ENCODE data around the gene KIF23.

The KIF23 gene

DNA sequence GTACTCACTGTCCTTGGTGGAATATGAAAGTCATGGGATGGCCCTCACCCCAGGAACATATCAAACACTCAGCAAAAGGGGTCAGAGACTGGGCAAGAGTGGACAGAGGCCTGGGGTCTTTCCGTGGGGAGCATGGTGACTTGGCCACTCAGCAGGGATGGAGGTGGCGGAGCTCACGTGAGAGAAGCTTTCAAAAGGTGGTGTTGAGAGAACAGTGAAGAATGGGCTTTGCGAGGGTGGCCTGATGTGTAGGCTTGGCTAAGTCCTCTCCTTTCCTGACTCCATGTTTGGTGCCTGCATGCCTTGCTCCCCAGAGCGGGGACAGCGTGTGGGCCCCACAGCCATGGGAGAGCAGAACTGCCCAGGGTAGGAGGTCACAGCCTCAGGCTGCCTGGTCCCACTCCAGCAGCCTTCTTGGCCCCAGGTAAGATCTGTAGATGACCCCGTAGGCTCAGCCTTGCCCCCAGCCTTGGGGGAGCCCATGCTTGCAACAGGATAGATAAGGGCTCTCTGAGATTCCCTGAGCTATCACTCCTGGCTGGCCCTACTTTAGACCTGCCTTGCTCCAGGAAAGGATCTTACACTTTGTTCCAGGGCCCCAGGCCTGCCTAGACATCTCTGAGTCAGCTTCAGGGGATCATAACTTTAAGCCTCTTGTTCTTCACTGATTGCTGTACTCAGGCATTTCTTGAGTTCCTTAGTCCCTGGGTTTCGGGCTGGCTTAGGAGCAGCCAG is 55.5 kb downstream of the KIF23 start:
- H3K36me3 ChIP-seq (ENCODE audit: insufficient read depth, low read length) = no peaks in the 10 kb centered on the region
- no peak overlapping the region for H2AFZ ChIP-seq (ENCODE audit: low read depth, low read length)
- H3K9ac ChIP-seq (ENCODE audit: low read depth, low read length) = no peak overlapping the region
- DNase-seq (no peak), ATAC-seq (ENCODE audit: insufficient read depth, low read depth) (no peak)
- H3K4me2 ChIP-seq (ENCODE audit: insufficient read depth, low read length) = no peak overlapping the region
- no peaks in the 10 kb centered on the region for H3K79me2 ChIP-seq (ENCODE audit: insufficient read depth, low read length)
- TF ChIP-seq EZH2 (IDR thresholded peaks at IDR 0.05; ENCODE audit: borderline replicate concordance, low read depth, low read length, severe bottlenecking) = no peak
- TF ChIP-seq, protein P1, sequence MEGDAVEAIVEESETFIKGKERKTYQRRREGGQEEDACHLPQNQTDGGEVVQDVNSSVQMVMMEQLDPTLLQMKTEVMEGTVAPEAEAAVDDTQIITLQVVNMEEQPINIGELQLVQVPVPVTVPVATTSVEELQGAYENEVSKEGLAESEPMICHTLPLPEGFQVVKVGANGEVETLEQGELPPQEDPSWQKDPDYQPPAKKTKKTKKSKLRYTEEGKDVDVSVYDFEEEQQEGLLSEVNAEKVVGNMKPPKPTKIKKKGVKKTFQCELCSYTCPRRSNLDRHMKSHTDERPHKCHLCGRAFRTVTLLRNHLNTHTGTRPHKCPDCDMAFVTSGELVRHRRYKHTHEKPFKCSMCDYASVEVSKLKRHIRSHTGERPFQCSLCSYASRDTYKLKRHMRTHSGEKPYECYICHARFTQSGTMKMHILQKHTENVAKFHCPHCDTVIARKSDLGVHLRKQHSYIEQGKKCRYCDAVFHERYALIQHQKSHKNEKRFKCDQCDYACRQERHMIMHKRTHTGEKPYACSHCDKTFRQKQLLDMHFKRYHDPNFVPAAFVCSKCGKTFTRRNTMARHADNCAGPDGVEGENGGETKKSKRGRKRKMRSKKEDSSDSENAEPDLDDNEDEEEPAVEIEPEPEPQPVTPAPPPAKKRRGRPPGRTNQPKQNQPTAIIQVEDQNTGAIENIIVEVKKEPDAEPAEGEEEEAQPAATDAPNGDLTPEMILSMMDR (IDR thresholded peaks at IDR 0.05; ENCODE audit: borderline replicate concordance, extremely low read depth, low read length, poor library complexity, severe bottlenecking) = no peak
- no peak overlapping the region for H3K4me3 ChIP-seq (ENCODE audit: low read depth in 1 of 2, low read length in 2 of 2)
- H3K4me1 ChIP-seq (ENCODE audit: insufficient read depth, low read length) = no peaks in the 10 kb centered on the region
- no peak overlapping the region for H3K27ac ChIP-seq (ENCODE audit: low read length)
- H3K27me3 ChIP-seq (ENCODE audit: insufficient read depth, low read length, poor library complexity) = no peaks in the 10 kb centered on the region
- H3K9me3 ChIP-seq (ENCODE audit: insufficient read depth, low read length, severe bottlenecking) = no peaks in the 10 kb centered on the region
- H4K20me1 ChIP-seq (ENCODE audit: insufficient read depth, low read length) = no peaks in the 10 kb centered on the region

DNA sequence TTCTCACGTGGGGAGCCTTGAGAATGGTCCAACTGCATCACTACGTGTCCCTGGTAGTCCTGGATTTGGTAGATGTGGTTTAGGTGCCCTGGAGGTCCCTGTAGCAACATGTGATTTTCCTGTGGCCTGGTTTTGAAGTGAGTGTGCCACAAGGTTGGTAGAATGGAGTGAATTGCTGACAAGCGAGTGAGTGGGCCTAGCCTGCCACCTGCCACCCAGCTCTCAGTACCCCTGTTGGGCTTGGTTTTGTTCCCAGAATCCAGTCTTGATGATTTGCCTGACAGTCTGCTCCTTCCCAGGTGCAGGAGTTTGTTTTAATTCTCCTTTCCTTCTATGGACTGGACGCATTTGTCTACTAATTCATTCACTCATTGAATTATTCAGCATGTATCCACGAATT is 57.9 kb downstream of the KIF23 start:
- Histone ChIP-seq H3K9me3 (ENCODE audit: insufficient read depth, low read length, severe bottlenecking) (no peaks in the 10 kb centered on the region), H3K4me3 (ENCODE audit: low read depth in 1 of 2, low read length in 2 of 2) (no peak overlapping the region), H3K4me1 (ENCODE audit: insufficient read depth, low read length) (no peaks in the 10 kb centered on the region), H3K27me3 (ENCODE audit: insufficient read depth, low read length, poor library complexity) (no peaks in the 10 kb centered on the region), H3K27ac (ENCODE audit: low read length) (no peak overlapping the region), H2AFZ (ENCODE audit: low read depth, low read length) (no peak overlapping the region), H3K79me2 (ENCODE audit: insufficient read depth, low read length) (no peaks in the 10 kb centered on the region), H3K9ac (ENCODE audit: low read depth, low read length) (no peak overlapping the region), H3K4me2 (ENCODE audit: insufficient read depth, low read length) (no peak overlapping the region), H4K20me1 (ENCODE audit: insufficient read depth, low read length) (no peaks in the 10 kb centered on the region), H3K36me3 (ENCODE audit: insufficient read depth, low read length) (no peaks in the 10 kb centered on the region)
- no peak for DNase-seq
- ATAC-seq (ENCODE audit: insufficient read depth, low read depth) = no peak
- TF ChIP-seq, protein P1 (IDR thresholded peaks at IDR 0.05; ENCODE audit: borderline replicate concordance, extremely low read depth, low read length, poor library complexity, severe bottlenecking) = no peak
- no peak for TF ChIP-seq EZH2 (IDR thresholded peaks at IDR 0.05; ENCODE audit: borderline replicate concordance, low read depth, low read length, severe bottlenecking)

DNA sequence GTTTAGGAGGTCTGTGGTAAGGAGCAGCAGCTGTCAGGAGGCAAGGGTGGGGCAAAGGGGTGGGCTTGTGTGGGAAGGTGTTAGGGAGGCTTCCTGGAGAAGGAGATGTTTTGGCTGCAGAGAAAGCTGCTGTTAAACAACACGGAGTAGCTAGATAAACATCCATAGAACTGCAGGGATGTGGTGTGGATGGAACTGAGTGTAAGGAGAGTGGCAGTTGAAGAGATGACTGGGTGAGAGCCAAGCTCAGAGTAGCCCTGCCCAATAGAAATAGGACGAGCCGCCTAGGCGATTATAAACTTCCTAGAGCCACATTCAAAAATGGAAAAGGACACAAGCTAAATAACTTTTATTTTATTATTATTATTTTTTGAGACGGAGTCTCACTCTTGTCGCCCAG is 58.4 kb downstream of the KIF23 start:
- Histone ChIP-seq H3K36me3 (ENCODE audit: insufficient read depth, low read length) (no peaks in the 10 kb centered on the region), H3K4me3 (ENCODE audit: low read depth in 1 of 2, low read length in 2 of 2) (no peak overlapping the region), H3K4me2 (ENCODE audit: insufficient read depth, low read length) (no peak overlapping the region), H3K9ac (ENCODE audit: low read depth, low read length) (no peak overlapping the region), H3K27ac (ENCODE audit: low read length) (no peak overlapping the region), H3K27me3 (ENCODE audit: insufficient read depth, low read length, poor library complexity) (no peaks in the 10 kb centered on the region), H3K4me1 (ENCODE audit: insufficient read depth, low read length) (no peaks in the 10 kb centered on the region), H2AFZ (ENCODE audit: low read depth, low read length) (no peak overlapping the region), H4K20me1 (ENCODE audit: insufficient read depth, low read length) (no peaks in the 10 kb centered on the region), H3K9me3 (ENCODE audit: insufficient read depth, low read length, severe bottlenecking) (no peaks in the 10 kb centered on the region), H3K79me2 (ENCODE audit: insufficient read depth, low read length) (no peaks in the 10 kb centered on the region)
- TF ChIP-seq, protein P1 (IDR thresholded peaks at IDR 0.05; ENCODE audit: borderline replicate concordance, extremely low read depth, low read length, poor library complexity, severe bottlenecking) = no peak
- TF ChIP-seq EZH2 (IDR thresholded peaks at IDR 0.05; ENCODE audit: borderline replicate concordance, low read depth, low read length, severe bottlenecking) = no peak
- ATAC-seq (ENCODE audit: insufficient read depth, low read depth) = no peak
- DNase-seq = no peak
